ENCODE results near the gene PLCH2. TPM values are rescaled to one million over a fixed set of nuclear protein-coding genes. Genes with fewer than 3 reads are reported as not detected.
A peak's percentile ranks its signal among the peaks of the same experiment; 100 is the strongest.

PLCH2 gene
- total and polyA plus RNA-seq, 2 of the 13 experiments (the other 11 are each of a cell fraction or from before 2014, with no cell fraction given), result 0.15 to 0.67 TPM

- Histone ChIP-seq H3K9me3 (ENCODE audit: low read length) (no peaks in the 10 kb centered on the region), H3K9ac (ENCODE audit: insufficient read depth, low read depth, low read length) (no peak overlapping the region), H3K36me3 (replicated peaks in 1 of 2; ENCODE audit: control insufficient read depth in 1 of 2, insufficient read depth in 2 of 2, low read length in 2 of 2) (no peaks in the 10 kb centered on the region), H4K20me1 (ENCODE audit: insufficient read depth, low read length) (no peaks in the 10 kb centered on the region), H3K4me3 (replicated peaks in 1 of 3; ENCODE audit: insufficient read depth in 1 of 3, low read depth in 2 of 3, low read length in 3 of 3) (no peak overlapping the region; a peak in 1 of 6 replicates), H2AFZ (ENCODE audit: low read length) (no peak overlapping the region), H3K79me2 (ENCODE audit: insufficient read depth, low read length) (no peaks in the 10 kb centered on the region), H3K27me3 (ENCODE audit: control insufficient read depth in 1 of 2, insufficient read depth in 2 of 2, low read length in 2 of 2) (peaks cover 4 to 6% of the 10 kb centered on the region in 2 experiments; a peak in 3 of 5 replicates), H3K4me2 (ENCODE audit: low read depth, low read length) (peak overlapping the region; percentile 20; the same call in 1 of the 2 replicates), H3K27ac (ENCODE audit: extremely low read length, insufficient read depth, low read length) (no peak overlapping the region), H3K4me1 (ENCODE audit: insufficient read depth, low read length) (peaks cover 52% of the 10 kb centered on the region)
- no peak for ATAC-seq
- DNase-seq (ENCODE audit: low spot score), result no peak
- 16% methylated on average over 5 of the region's 11 CpGs for WGBS (ENCODE audit: low lambda C conversion rate)
- in situ Hi-C loops (cut with HindIII; ENCODE audit: extremely low pct_ligation_motif_present, low pct_unique_long_range_greater_than_20kb) (no loop called here), intact Hi-C loops (cut with micrococcal nuclease; ENCODE audit: unreplicated experiment) (no loop called here)
- POLR2A ChIA-PET, result interaction anchor here (1.5 kb wide), 2 partner anchors 16 to 44 kb away, joined by 3 read pairs; partner anchors contain the start of genes PANK4 and PRXL2B
- no peak for FAIRE-seq
- CTCF ChIA-PET (ENCODE audit: low intra/inter-chr PET ratio, low total read pairs), result no interaction called here
- TF ChIP-seq ZNF503 (CRISPR knock-in tag; IDR thresholded peaks at IDR 0.05), result no peak
- peak; percentile 8; the same call in 1 of the 2 replicates for TF ChIP-seq ZNF687 (CRISPR knock-in tag; IDR thresholded peaks at IDR 0.05)
- 0 out of 2 replicates have a peak, but pooled peaks have one; percentile 58 for TF ChIP-seq CHCHD3 (CRISPR knock-in tag; IDR thresholded peaks at IDR 0.05)
- TF ChIP-seq ZNF670 (CRISPR knock-in tag; IDR thresholded peaks at IDR 0.05; ENCODE audit: borderline replicate concordance), result 0 out of 2 replicates have a peak, but pooled peaks have one; percentile 33
- no peak for TF ChIP-seq ZKSCAN8 (CRISPR knock-in tag; IDR thresholded peaks at IDR 0.05; ENCODE audit: borderline replicate concordance)
- BruUV-seq (replicated peaks), result no TSS peak
Observed at GRCh38 chr1:2542246-2542915, 66.3 kb downstream of the PLCH2 start.

Data from HepG2 (cell line).